Calu3 (cell line): ENCODE data around the gene TMEM131L. TPM values are rescaled to one million over a fixed set of nuclear protein-coding genes. Genes with fewer than 3 reads are reported as not detected.
"Not testable (repeated sequence)": the region's sequence is repeated elsewhere in the genome, so short reads cannot be mapped to it uniquely, and the experiment has no call there.

Experiments used
- BruUV-seq: library from RNA; stranded (reverse); fragments of 400-500 nt; replicated peaks from 2 replicates; lab custom pipeline; 2021; lab: Mats Ljungman, UMichigan
- CTCF ChIA-PET: fragments of 300-600 bp; sonication (Branson Sonifier 250); formaldehyde crosslinking; loops from one replicate; lab custom pipeline; 2022; ENCODE audit warnings: antibody characterized with exemption; lab: Charles Lee
- DNase-seq: peaks from one replicate; pipeline ENCODE4 v3.0.0; 2022
- H3K27ac Mint-ChIP-seq: one replicate; pipeline ENCODE4 v1.8.0; 2022; ENCODE audit warnings: mixed read lengths; ENCODE audit not compliant: unreplicated experiment
- H3K27me3 Mint-ChIP-seq: one replicate; pipeline ENCODE4 v1.8.0; 2022; ENCODE audit warnings: mixed read lengths; ENCODE audit not compliant: unreplicated experiment
- H3K36me3 Mint-ChIP-seq: one replicate; pipeline ENCODE4 v1.8.0; 2022; ENCODE audit warnings: mild to moderate bottlenecking, moderate library complexity, mixed read lengths; ENCODE audit not compliant: insufficient read depth, unreplicated experiment
- H3K4me1 Mint-ChIP-seq: one replicate; pipeline ENCODE4 v1.8.0; 2022; ENCODE audit warnings: mild to moderate bottlenecking, low read depth, mixed read lengths; ENCODE audit not compliant: unreplicated experiment
- H3K4me3 Mint-ChIP-seq: one replicate; pipeline ENCODE4 v1.8.0; 2022; ENCODE audit warnings: mild to moderate bottlenecking, low read depth, moderate library complexity, mixed read lengths; ENCODE audit not compliant: unreplicated experiment
- H3K9me3 Mint-ChIP-seq: one replicate; pipeline ENCODE4 v1.8.0; 2022; ENCODE audit warnings: low read depth, mixed read lengths; ENCODE audit not compliant: unreplicated experiment
- CTCF ChIP-seq: fragments of 200-600 bp; IDR thresholded peaks from one replicate; pipeline ENCODE4 v1.8.0; 2022; ENCODE audit warnings: antibody characterized with exemption; ENCODE audit not compliant: unreplicated experiment
- intact Hi-C: fragments of 100-400 bp; cut with micrococcal nuclease; formaldehyde crosslinking; loops from one replicate; pipeline ENCODE4 v1.10.0; 2022; ENCODE audit not compliant: unreplicated experiment
- total RNA-seq: library from RNA; stranded (reverse); gene quantifications from 2 replicates; pipeline ENCODE4 v1.2.3, GENCODE V29; 2022

The TMEM131L gene
- total RNA-seq, 1 experiment from 2014 or later: 9.4 TPM

DNA sequence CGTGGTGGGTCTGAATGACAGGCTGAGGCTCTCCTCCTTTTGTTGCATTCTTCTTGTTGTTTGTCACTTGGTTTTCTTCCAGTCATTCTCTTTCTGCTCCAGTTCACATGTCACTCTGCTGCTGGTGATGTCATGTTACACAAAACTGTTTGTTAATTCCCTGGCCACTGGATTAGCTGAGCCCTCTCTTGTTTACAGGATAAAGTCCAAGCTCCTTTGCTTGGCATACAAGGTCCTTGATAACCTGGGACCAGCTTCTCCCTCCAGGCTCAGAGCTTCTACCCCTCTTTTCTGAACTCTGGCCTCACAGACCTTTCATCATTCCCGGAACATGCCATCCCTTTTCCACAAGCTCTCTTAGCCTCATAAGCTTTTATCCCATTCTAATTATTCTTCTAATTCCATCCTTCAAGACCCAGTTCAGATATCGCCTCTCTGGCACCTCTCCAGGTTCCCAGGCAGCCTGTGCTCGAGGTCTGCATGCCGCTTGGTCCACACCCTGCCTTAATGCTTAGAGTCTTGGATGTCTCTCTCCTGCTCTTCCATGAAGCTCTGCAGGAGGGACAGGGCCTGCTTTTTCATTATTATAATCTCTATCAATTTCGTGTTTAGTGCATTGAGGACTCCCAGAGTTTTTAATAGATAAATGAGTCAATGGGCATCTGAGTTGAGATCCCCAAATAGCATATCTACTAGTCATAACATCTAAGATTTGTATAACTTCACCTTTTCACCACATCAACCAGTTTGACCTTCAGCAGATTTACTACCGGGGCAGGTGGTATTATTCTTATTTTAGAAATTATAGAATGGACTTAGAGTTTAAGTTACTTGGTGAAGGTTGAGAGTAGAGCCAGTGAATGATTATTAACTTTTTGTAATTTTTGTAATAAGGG, 98.7 kb downstream of the TMEM131L start:
- H3K4me1 Mint-ChIP-seq: peaks cover 9% of the 10 kb centered on the region
- no peaks in the 10 kb centered on the region for H3K27me3 Mint-ChIP-seq
- no peak overlapping the region for H3K4me3 Mint-ChIP-seq
- no TSS peak for BruUV-seq
- intact Hi-C loops: no loop called here
- no peak for DNase-seq
- H3K9me3 Mint-ChIP-seq: peaks cover 3% of the 10 kb centered on the region
- CTCF ChIA-PET: no interaction called here
- TF ChIP-seq CTCF: no peak
- no peaks in the 10 kb centered on the region for H3K36me3 Mint-ChIP-seq
- no peak overlapping the region for H3K27ac Mint-ChIP-seq

- TF ChIP-seq CTCF: no peak
- CTCF ChIA-PET: no interaction called here
- no peak overlapping the region for H3K27ac Mint-ChIP-seq
- no peaks in the 10 kb centered on the region for H3K9me3 Mint-ChIP-seq
- H3K36me3 Mint-ChIP-seq: no peaks in the 10 kb centered on the region
- no peaks in the 10 kb centered on the region for H3K27me3 Mint-ChIP-seq
- intact Hi-C loops: no loop called here
- no TSS peak for BruUV-seq
- no peak overlapping the region for H3K4me3 Mint-ChIP-seq
- H3K4me1 Mint-ChIP-seq: peaks cover 9% of the 10 kb centered on the region
- no peak for DNase-seq
Observed at GRCh38 chr4:153566631-153567150, 100.5 kb downstream of the TMEM131L start.

GRCh38 chr4:153567660-153568059, 101.5 kb downstream of the TMEM131L start:
- DNase-seq, H3K27me3 Mint-ChIP-seq, intact Hi-C loops, H3K9me3 Mint-ChIP-seq, H3K36me3 Mint-ChIP-seq, BruUV-seq, H3K4me1 Mint-ChIP-seq, H3K27ac Mint-ChIP-seq, H3K4me3 Mint-ChIP-seq: not testable (repeated sequence)
- CTCF ChIA-PET: interaction anchor here (0.5 kb wide), 1 partner anchor 668 kb away, joined by 13 read pairs; no protein-coding TSS in a partner anchor

- Mint-ChIP-seq H3K27me3 (no peaks in the 10 kb centered on the region), H3K4me1 (no peaks in the 10 kb centered on the region), H3K4me3 (no peak overlapping the region), H3K27ac (no peak overlapping the region), H3K36me3 (no peaks in the 10 kb centered on the region), H3K9me3 (no peaks in the 10 kb centered on the region)
- TF ChIP-seq CTCF: no peak
- DNase-seq: no peak
- no TSS peak for BruUV-seq
- intact Hi-C loops: loop anchor here (10.0 kb wide), 1 partner anchor 106 kb away; the partner anchor contains the start of gene TMEM131L
- CTCF ChIA-PET: no interaction called here
Observed at GRCh38 chr4:153570228-153570973, 104.2 kb downstream of the TMEM131L start.
